IMR-90 (cell line): ENCODE measurements around the gene IRF2. TPM values are rescaled to one million over a fixed set of nuclear protein-coding genes. Genes with fewer than 3 reads are reported as not detected.

Experiments
- ATAC-seq: fragments of 200-7000 bp; cut with Tn5 transposase; 2 replicates; pipeline ENCODE4 v1.9.1; 2020; ENCODE audit warnings: low read depth, mild to moderate bottlenecking, moderate library complexity
- BruUV-seq: library from RNA; stranded (reverse); fragments of 400-500 nt; replicated peaks from 2 replicates; lab custom pipeline; 2021; lab: Mats Ljungman, UMichigan
- CTCF ChIA-PET: fragments of 300-600 bp; formaldehyde crosslinking; extraction: SDS; loops from one replicate; lab custom pipeline; 2021; ENCODE audit warnings: antibody characterized with exemption; lab: Yijun Ruan, JAX
- POLR2A ChIA-PET: fragments of 300-600 bp; sonication (Branson Sonifier 250); formaldehyde crosslinking; loops from one replicate; lab custom pipeline; 2022; ENCODE audit warnings: antibody characterized with exemption; ENCODE audit not compliant: unreplicated experiment; lab: Charles Lee
- DNase-seq: peaks from one replicate; pipeline ENCODE4 v3.0.0; 2013
- H2AFZ ChIP-seq: replicated peaks from 2 replicates; pipeline ENCODE3; 2013; ENCODE audit warnings: low read length, mild to moderate bottlenecking; ENCODE audit not compliant: poor library complexity
- H2AK5ac ChIP-seq: 2 replicates; pipeline ENCODE4 v1.6.1; 2013; ENCODE audit warnings: low read depth, low read length, inconsistent platforms
- H2AK9ac ChIP-seq: replicated peaks from 2 replicates; pipeline ENCODE3; 2013; ENCODE audit warnings: mild to moderate bottlenecking, low read depth, low read length, moderate library complexity; ENCODE audit not compliant: poor library complexity
- H2BK120ac ChIP-seq: 2 replicates; pipeline ENCODE4 v1.6.1; 2013; ENCODE audit warnings: low read depth, low read length, inconsistent platforms
- H2BK15ac ChIP-seq: 3 replicates; pipeline ENCODE4 v1.6.1; 2013; ENCODE audit warnings: low read depth, low read length, inconsistent platforms
- H2BK20ac ChIP-seq: 2 replicates; pipeline ENCODE4 v1.6.1; 2013; ENCODE audit warnings: low read depth, mild to moderate bottlenecking, inconsistent platforms, low read length, moderate library complexity
- H2BK5ac ChIP-seq: 2 replicates; pipeline ENCODE4 v1.6.1; 2013; ENCODE audit warnings: mild to moderate bottlenecking, low read depth, low read length, inconsistent platforms; ENCODE audit not compliant: poor library complexity, severe bottlenecking
- H3K14ac ChIP-seq: replicated peaks from 2 replicates; pipeline ENCODE4 v1.6.1; 2013; ENCODE audit warnings: low read depth, low read length, inconsistent platforms
- H3K18ac ChIP-seq: 2 replicates; pipeline ENCODE4 v1.6.1; 2013; ENCODE audit warnings: low read depth, low read length, control low read depth
- H3K23ac ChIP-seq: 2 replicates; pipeline ENCODE4 v1.6.1; 2013; ENCODE audit warnings: low read depth, low read length, inconsistent platforms
- H3K27ac ChIP-seq: 2 replicates; pipeline ENCODE4 v1.5.1; 2013; ENCODE audit warnings: mild to moderate bottlenecking, control low read depth, low read length; ENCODE audit not compliant: insufficient read depth
- H3K27me3 ChIP-seq: 2 replicates; pipeline ENCODE4 v1.6.1; 2013; ENCODE audit warnings: low read length; ENCODE audit not compliant: control insufficient read depth, insufficient read depth
- H3K36me3 ChIP-seq: 2 replicates; pipeline ENCODE4 v1.6.1; 2013; ENCODE audit warnings: low read length, mixed read lengths; ENCODE audit not compliant: control insufficient read depth, insufficient read depth
- H3K4ac ChIP-seq: 2 replicates; pipeline ENCODE4 v1.6.1; 2013; ENCODE audit warnings: low read depth, low read length, inconsistent platforms
- H3K4me1 ChIP-seq: 2 replicates; pipeline ENCODE4 v1.6.1; 2013; ENCODE audit warnings: low read length, mixed read lengths; ENCODE audit not compliant: control insufficient read depth, insufficient read depth
- H3K4me2 ChIP-seq: 2 replicates; pipeline ENCODE4 v1.6.1; 2013; ENCODE audit warnings: low read depth, mild to moderate bottlenecking, control low read depth, low read length, moderate library complexity
- H3K4me3 ChIP-seq: 2 replicates; pipeline ENCODE4 v1.5.1; 2013; ENCODE audit warnings: low read depth, mild to moderate bottlenecking, control low read depth, low read length, moderate library complexity; ENCODE audit not compliant: insufficient read depth
- H3K56ac ChIP-seq: 2 replicates; pipeline ENCODE4 v1.6.1; 2013; ENCODE audit warnings: low read length, inconsistent platforms; ENCODE audit not compliant: insufficient read depth; ENCODE audit errors: extremely low read depth
- H3K79me1 ChIP-seq, 2 experiments: 2 replicates each; pipeline ENCODE4 v1.6.1; 2013; ENCODE audit warnings: low read length in 2 of 2, inconsistent platforms in 1 of 2, low read depth in 1 of 2
- H3K9ac ChIP-seq: 2 replicates; pipeline ENCODE4 v1.6.1; 2013; ENCODE audit warnings: low read depth, low read length, control low read depth
- H3K9me1 ChIP-seq: 2 replicates; pipeline ENCODE4 v1.6.1; 2013; ENCODE audit warnings: low read length, inconsistent platforms; ENCODE audit not compliant: insufficient read depth
- H3K9me3 ChIP-seq: 2 replicates; pipeline ENCODE4 v1.6.1; 2013; ENCODE audit warnings: low read length; ENCODE audit not compliant: control insufficient read depth, insufficient read depth
- H4K20me1 ChIP-seq: 2 replicates; pipeline ENCODE4 v1.6.1; 2013; ENCODE audit warnings: low read length, inconsistent platforms; ENCODE audit not compliant: insufficient read depth
- H4K5ac ChIP-seq: 2 replicates; pipeline ENCODE4 v1.6.1; 2013; ENCODE audit warnings: mild to moderate bottlenecking, low read depth, low read length, control low read depth
- H4K8ac ChIP-seq, 2 experiments: 2 replicates each; pipeline ENCODE4 v1.6.1; 2013; ENCODE audit warnings: low read depth in 2 of 2, low read length in 2 of 2, control low read depth in 1 of 2, inconsistent platforms in 1 of 2
- H4K91ac ChIP-seq: 2 replicates; pipeline ENCODE4 v1.6.1; 2013; ENCODE audit warnings: low read depth, low read length, inconsistent platforms; ENCODE audit not compliant: insufficient read depth
- BHLHE40 ChIP-seq: fragments of 150-350 bp; IDR thresholded peaks from 2 replicates; pipeline ENCODE4 v1.6.1; 2016; ENCODE audit warnings: mild to moderate bottlenecking, low read depth, low read length
- CHD1 ChIP-seq: IDR thresholded peaks from 2 replicates; pipeline ENCODE4 v1.6.1; 2012; ENCODE audit warnings: low read depth, low read length, improper control_type of control experiment
- CTCF ChIP-seq: conservative IDR thresholded peaks from 2 replicates; pipeline ENCODE4 v1.5.1; 2012; ENCODE audit warnings: mild to moderate bottlenecking, low read depth, low read length, improper control_type of control experiment
- MAFK ChIP-seq: IDR thresholded peaks from 2 replicates; pipeline ENCODE4 v1.6.1; 2012; ENCODE audit warnings: low read depth, low read length, improper control_type of control experiment
- MAZ ChIP-seq: IDR thresholded peaks from 2 replicates; pipeline ENCODE4 v1.6.1; 2012; ENCODE audit warnings: low read depth, mild to moderate bottlenecking, low read length, improper control_type of control experiment, moderate library complexity, borderline replicate concordance
- MXI1 ChIP-seq: IDR thresholded peaks from 2 replicates; pipeline ENCODE4 v1.6.1; 2012; ENCODE audit warnings: low read depth, mild to moderate bottlenecking, low read length, moderate library complexity, borderline replicate concordance
- NFE2L2 ChIP-seq: fragments of 150-350 bp; IDR thresholded peaks from 2 replicates; pipeline ENCODE4 v1.6.1; 2016; ENCODE audit warnings: low read depth, mild to moderate bottlenecking, low read length
- POLR2A ChIP-seq: IDR thresholded peaks from 2 replicates; pipeline ENCODE4 v1.6.1; 2012; ENCODE audit warnings: mild to moderate bottlenecking, low read depth, low read length
- RAD21 ChIP-seq: IDR thresholded peaks from 2 replicates; pipeline ENCODE4 v1.6.1; 2012; ENCODE audit warnings: low read length, improper control_type of control experiment
- RCOR1 ChIP-seq: IDR thresholded peaks from 2 replicates; pipeline ENCODE4 v1.6.1; 2012; ENCODE audit warnings: mild to moderate bottlenecking, low read length, improper control_type of control experiment; ENCODE audit not compliant: insufficient replicate concordance
- RFX5 ChIP-seq: IDR thresholded peaks from 2 replicates; pipeline ENCODE4 v1.8.0; 2012; ENCODE audit warnings: low read depth, mild to moderate bottlenecking, low read length, moderate library complexity
- SMC3 ChIP-seq: fragments of 150-350 bp; IDR thresholded peaks from 2 replicates; pipeline ENCODE4 v1.6.1; 2016; ENCODE audit warnings: low read depth, mild to moderate bottlenecking, antibody characterized with exemption, low read length, moderate library complexity
- WGBS, 2 experiments: methylation state at CpG; one replicate each; pipeline versions ENCODE4 v1.1.5 to v1.1.7; 2013; ENCODE audit warnings: missing lambda C conversion rate in 2 of 2; ENCODE audit not compliant: insufficient read length in 1 of 2; ENCODE audit errors: extremely low coverage in 2 of 2; 5-methylcytosine and 5-hydroxymethylcytosine counted together
- dilution Hi-C: fragments of 300-500 bp; cut with HindIII; formaldehyde crosslinking; loops from one replicate; pipeline ENCODE4 v1.14.3; 2018; ENCODE audit warnings: low sequenced_read_pairs; ENCODE audit not compliant: unreplicated experiment
- in situ Hi-C: fragments of 300-500 bp; cut with MboI; formaldehyde crosslinking; loops from 3 replicates; pipeline ENCODE4 v1.14.3; 2019; ENCODE audit warnings: low sequenced_read_pairs, inconsistent platforms, mixed read lengths
- intact Hi-C: fragments of 100-400 bp; cut with micrococcal nuclease; formaldehyde crosslinking; loops from 2 replicates; pipeline ENCODE4 v1.10.0; 2022
- polyA plus RNA-seq, 3 experiments: library from polyadenylated mRNA; depleted of rRNA; stranded (reverse); fragments of >200 nt; gene quantifications; 2 replicates each; pipeline ENCODE4 v1.2.3, GENCODE V29; 2012; ENCODE audit warnings: low replicate concordance in 1 of 3
- total RNA-seq: library from RNA; depleted of rRNA; stranded (reverse); fragments of >200 nt; gene quantifications from 2 replicates; pipeline ENCODE4 v1.2.3, GENCODE V29; 2012
- TF ChIP-seq, protein P1 (sequence below): fragments of 150-350 bp; IDR thresholded peaks from 2 replicates; pipeline ENCODE4 v1.6.1; 2016; ENCODE audit warnings: low read depth, mild to moderate bottlenecking, low read length, moderate library complexity, borderline replicate concordance
- TF ChIP-seq, protein P2 (sequence below): fragments of 150-350 bp; IDR thresholded peaks from 2 replicates; pipeline ENCODE4 v1.6.1; 2017; ENCODE audit warnings: mild to moderate bottlenecking, antibody characterized with exemption, low read length, low read depth

Gene IRF2
- total and polyA plus RNA-seq, 2 of the 4 experiments (the other 2 are of a cell fraction) = 16.5 to 21.9 TPM

GRCh38 chr4:184434021-184434420 is 40.3 kb downstream of the IRF2 start:
- in situ Hi-C loops = no loop called here
- 95% methylated on average over 7 of the region's 13 CpGs; no CpG with 5 or more reads in 1 of the 2 experiments for WGBS, 2 experiments
- Histone ChIP-seq H3K23ac (no peak overlapping the region), H3K9me1 (peaks cover 16% of the 10 kb centered on the region; the same call in 1 of the 2 replicates), H3K14ac (no peak overlapping the region), H4K91ac (no peak overlapping the region), H3K79me1 (peaks cover 54 to 81% of the 10 kb centered on the region in 2 experiments), H3K27ac (no peak overlapping the region), H2BK5ac (no peak overlapping the region), H2BK20ac (no peak overlapping the region), H3K9ac (no peak overlapping the region), H3K9me3 (no peaks in the 10 kb centered on the region), H3K4ac (no peak overlapping the region), H4K20me1 (peaks cover 22% of the 10 kb centered on the region), H2AK5ac (no peak overlapping the region), H3K4me3 (no peak overlapping the region), H2BK15ac (no peak overlapping the region), H3K36me3 (peaks cover 8% of the 10 kb centered on the region; the same call in 1 of the 2 replicates), H4K5ac (no peak overlapping the region), H3K4me1 (no peaks in the 10 kb centered on the region; the same call in 1 of the 2 replicates), H2BK120ac (no peak overlapping the region), H3K27me3 (no peaks in the 10 kb centered on the region), H2AK9ac (no peak overlapping the region), H3K56ac (no peak overlapping the region), H2AFZ (no peak overlapping the region), H3K4me2 (no peak overlapping the region), H4K8ac (no peak overlapping the region), H3K18ac (no peak overlapping the region)
- no TSS peak for BruUV-seq
- TF ChIP-seq BHLHE40 = no peak
- TF ChIP-seq RAD21 = no peak
- no peak for TF ChIP-seq CTCF
- TF ChIP-seq, protein P1, sequence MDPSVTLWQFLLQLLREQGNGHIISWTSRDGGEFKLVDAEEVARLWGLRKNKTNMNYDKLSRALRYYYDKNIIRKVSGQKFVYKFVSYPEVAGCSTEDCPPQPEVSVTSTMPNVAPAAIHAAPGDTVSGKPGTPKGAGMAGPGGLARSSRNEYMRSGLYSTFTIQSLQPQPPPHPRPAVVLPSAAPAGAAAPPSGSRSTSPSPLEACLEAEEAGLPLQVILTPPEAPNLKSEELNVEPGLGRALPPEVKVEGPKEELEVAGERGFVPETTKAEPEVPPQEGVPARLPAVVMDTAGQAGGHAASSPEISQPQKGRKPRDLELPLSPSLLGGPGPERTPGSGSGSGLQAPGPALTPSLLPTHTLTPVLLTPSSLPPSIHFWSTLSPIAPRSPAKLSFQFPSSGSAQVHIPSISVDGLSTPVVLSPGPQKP = no peak
- no peak for TF ChIP-seq RCOR1
- TF ChIP-seq NFE2L2 = no peak
- no peak for TF ChIP-seq POLR2A
- no peak for TF ChIP-seq MAZ
- no peak for TF ChIP-seq RFX5
- TF ChIP-seq MXI1 = no peak
- TF ChIP-seq, protein P2, sequence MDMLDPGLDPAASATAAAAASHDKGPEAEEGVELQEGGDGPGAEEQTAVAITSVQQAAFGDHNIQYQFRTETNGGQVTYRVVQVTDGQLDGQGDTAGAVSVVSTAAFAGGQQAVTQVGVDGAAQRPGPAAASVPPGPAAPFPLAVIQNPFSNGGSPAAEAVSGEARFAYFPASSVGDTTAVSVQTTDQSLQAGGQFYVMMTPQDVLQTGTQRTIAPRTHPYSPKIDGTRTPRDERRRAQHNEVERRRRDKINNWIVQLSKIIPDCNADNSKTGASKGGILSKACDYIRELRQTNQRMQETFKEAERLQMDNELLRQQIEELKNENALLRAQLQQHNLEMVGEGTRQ = no peak
- TF ChIP-seq MAFK = no peak
- no peak for TF ChIP-seq SMC3
- TF ChIP-seq CHD1 = no peak
- ATAC-seq = no peak
- ChIA-PET POLR2A (no interaction called here), CTCF (no interaction called here)
- intact Hi-C loops = no loop called here
- no peak for DNase-seq
- dilution Hi-C loops = no loop called here
